KMS-11 (cell line): Measurements from ENCODE around the gene NCKAP5.

Experiments
- H2AFZ ChIP-seq: fragments of 200-600 bp; sonication (generic); 2 replicates; pipeline ENCODE4 v1.6.1; 2016; ENCODE audit warnings: antibody characterized with exemption, mixed run types, low read depth
- H3K27ac ChIP-seq: fragments of 200-600 bp; sonication (generic); 2 replicates; pipeline ENCODE4 v1.6.1; 2016; ENCODE audit warnings: mild to moderate bottlenecking, mixed run types
- H3K27me3 ChIP-seq: fragments of 200-600 bp; sonication (generic); 2 replicates; pipeline ENCODE4 v1.6.1; 2017; ENCODE audit warnings: mild to moderate bottlenecking, low read depth, mixed run types, moderate library complexity; ENCODE audit not compliant: insufficient read depth
- H3K36me3 ChIP-seq: fragments of 200-600 bp; sonication (generic); 2 replicates; pipeline ENCODE4 v1.6.1; 2017; ENCODE audit warnings: mild to moderate bottlenecking, mixed run types; ENCODE audit not compliant: insufficient read depth
- H3K4me1 ChIP-seq: fragments of 200-600 bp; sonication (generic); 2 replicates; pipeline ENCODE4 v1.6.1; 2016; ENCODE audit warnings: mild to moderate bottlenecking, low read depth, mixed run types; ENCODE audit not compliant: poor library complexity, severe bottlenecking
- H3K4me2 ChIP-seq: fragments of 200-600 bp; sonication (generic); 2 replicates; pipeline ENCODE4 v1.7.0; 2016; ENCODE audit warnings: mild to moderate bottlenecking, mixed run types
- H3K4me3 ChIP-seq: fragments of 200-600 bp; sonication (generic); IDR thresholded peaks from 2 replicates; pipeline ENCODE4 v1.6.1; 2017; ENCODE audit warnings: low read depth, low read length, mixed read lengths; ENCODE audit not compliant: insufficient read depth
- H3K79me2 ChIP-seq: fragments of 200-600 bp; sonication (generic); 2 replicates; pipeline ENCODE4 v1.6.1; 2016; ENCODE audit warnings: low read depth, mixed run types; ENCODE audit not compliant: insufficient read depth
- H3K9ac ChIP-seq: fragments of 200-600 bp; sonication (generic); 2 replicates; pipeline ENCODE4 v1.6.1; 2016; ENCODE audit warnings: mild to moderate bottlenecking, mixed run types
- H4K20me1 ChIP-seq: fragments of 200-600 bp; sonication (generic); 2 replicates; pipeline ENCODE4 v1.6.1; 2016; ENCODE audit warnings: mild to moderate bottlenecking, mixed run types; ENCODE audit not compliant: insufficient read depth
- CTCF ChIP-seq: fragments of 200-600 bp; sonication (generic); conservative IDR thresholded peaks from 2 replicates; pipeline ENCODE4 v1.6.1; 2017; ENCODE audit warnings: low read depth, mild to moderate bottlenecking, antibody characterized with exemption, low read length, moderate library complexity, mixed read lengths

NCKAP5 gene

GRCh38 chr2:132731441-132731840, 836.8 kb downstream of the NCKAP5 start:
- H3K27me3 ChIP-seq = no peaks in the 10 kb centered on the region
- no peaks in the 10 kb centered on the region for H3K4me1 ChIP-seq
- no peaks in the 10 kb centered on the region for H3K36me3 ChIP-seq
- H3K9ac ChIP-seq = no peak overlapping the region
- no peak overlapping the region for H3K27ac ChIP-seq
- no peak for TF ChIP-seq CTCF
- no peaks in the 10 kb centered on the region for H4K20me1 ChIP-seq
- no peak overlapping the region for H2AFZ ChIP-seq
- H3K4me3 ChIP-seq = no peak overlapping the region
- H3K79me2 ChIP-seq = no peaks in the 10 kb centered on the region
- no peak overlapping the region for H3K4me2 ChIP-seq

GRCh38 chr2:132730611-132731010, 837.7 kb downstream of the NCKAP5 start:
- H3K36me3 ChIP-seq = no peaks in the 10 kb centered on the region
- H4K20me1 ChIP-seq = no peaks in the 10 kb centered on the region
- H3K79me2 ChIP-seq = no peaks in the 10 kb centered on the region
- no peak overlapping the region for H3K4me2 ChIP-seq
- no peaks in the 10 kb centered on the region for H3K4me1 ChIP-seq
- no peak overlapping the region for H2AFZ ChIP-seq
- H3K4me3 ChIP-seq = no peak overlapping the region
- H3K27me3 ChIP-seq = no peaks in the 10 kb centered on the region
- no peak overlapping the region for H3K27ac ChIP-seq
- no peak for TF ChIP-seq CTCF
- H3K9ac ChIP-seq = no peak overlapping the region

GRCh38 chr2:132729522-132729921, 838.7 kb downstream of the NCKAP5 start:
- Histone ChIP-seq H3K79me2 (no peaks in the 10 kb centered on the region), H4K20me1 (no peaks in the 10 kb centered on the region), H3K27me3 (no peaks in the 10 kb centered on the region), H3K36me3 (no peaks in the 10 kb centered on the region), H3K27ac (no peak overlapping the region), H2AFZ (no peak overlapping the region), H3K4me1 (no peaks in the 10 kb centered on the region), H3K9ac (no peak overlapping the region), H3K4me2 (no peak overlapping the region), H3K4me3 (no peak overlapping the region)
- TF ChIP-seq CTCF = no peak

- no peaks in the 10 kb centered on the region for H4K20me1 ChIP-seq
- H3K27me3 ChIP-seq = no peaks in the 10 kb centered on the region
- H3K36me3 ChIP-seq = no peaks in the 10 kb centered on the region
- H3K4me2 ChIP-seq = no peak overlapping the region
- H3K4me3 ChIP-seq = no peak overlapping the region
- H2AFZ ChIP-seq = no peak overlapping the region
- TF ChIP-seq CTCF = no peak
- no peak overlapping the region for H3K9ac ChIP-seq
- no peaks in the 10 kb centered on the region for H3K4me1 ChIP-seq
- H3K27ac ChIP-seq = no peak overlapping the region
- no peaks in the 10 kb centered on the region for H3K79me2 ChIP-seq
Measured at GRCh38 chr2:132726155-132726554, 842.1 kb downstream of the NCKAP5 start.
